AG04449 (cell line): ENCODE results near the gene FAM204A.

ENCODE experiments used
- CTCF ChIA-PET: fragments of 350-600 bp; formaldehyde crosslinking; extraction: SDS; loops from one replicate; lab custom pipeline; 2021; ENCODE audit warnings: antibody characterized with exemption; lab: Yijun Ruan, JAX
- POLR2A ChIA-PET: fragments of 400-600, 350-600 bp; formaldehyde crosslinking; extraction: SDS; loops from one replicate; lab custom pipeline; 2020; ENCODE audit warnings: antibody characterized with exemption, inconsistent platforms; lab: Yijun Ruan, JAX
- DNase-seq: peaks from one replicate; pipeline ENCODE4 v3.0.0-alpha.2; 2010; ENCODE audit warnings: low read depth, low spot score
- H3K4me3 ChIP-seq: 2 replicates; pipeline ENCODE4 v1.5.1; 2011; ENCODE audit warnings: low read depth, mild to moderate bottlenecking, control low read depth, low read length
- CTCF ChIP-seq: IDR thresholded peaks from one replicate; pipeline ENCODE4 v1.5.1; 2011; ENCODE audit warnings: mild to moderate bottlenecking, moderate library complexity, low read length, control low read depth, inconsistent platforms; ENCODE audit not compliant: insufficient read depth; ENCODE audit errors: missing control alignments

The FAM204A gene

GRCh38 chr10:118308664-118309063 lies 33.5 kb downstream of the FAM204A start:
- POLR2A ChIA-PET = no interaction called here
- TF ChIP-seq CTCF = no peak
- CTCF ChIA-PET = no interaction called here
- no peak for DNase-seq
- H3K4me3 ChIP-seq = no peak overlapping the region

- no peak for TF ChIP-seq CTCF
- CTCF ChIA-PET = no interaction called here
- H3K4me3 ChIP-seq = no peak overlapping the region
- POLR2A ChIA-PET = interaction anchor here (0.5 kb wide), 1 partner anchor 865 kb away, joined by 3 read pairs; no protein-coding TSS in a partner anchor
- no peak for DNase-seq
Observed at GRCh38 chr10:118307859-118308258, 34.3 kb downstream of the FAM204A start.

GRCh38 chr10:118307220-118307619 lies 34.9 kb downstream of the FAM204A start:
- DNase-seq = no peak
- CTCF ChIA-PET = no interaction called here
- POLR2A ChIA-PET = no interaction called here

GRCh38 chr10:118305730-118306129 lies 36.4 kb downstream of the FAM204A start:
- TF ChIP-seq CTCF = no peak
- DNase-seq = no peak
- POLR2A ChIA-PET = no interaction called here
- no peak overlapping the region for H3K4me3 ChIP-seq
- CTCF ChIA-PET = interaction anchor here (1.0 kb wide), 1 partner anchor 72 kb away, joined by 3 read pairs; no protein-coding TSS in a partner anchor

More at GRCh38 chr10:118307220-118307619, 34.9 kb downstream of the FAM204A start:
- H3K4me3 ChIP-seq = no peak overlapping the region
- TF ChIP-seq CTCF = no peak

- no peak for DNase-seq
- no peak overlapping the region for H3K4me3 ChIP-seq
- ChIA-PET CTCF (no interaction called here), POLR2A (no interaction called here)
- no peak for TF ChIP-seq CTCF
Observed at GRCh38 chr10:118304521-118304920, 37.6 kb downstream of the FAM204A start.

GRCh38 chr10:118301211-118301610 lies 40.9 kb downstream of the FAM204A start:
- POLR2A ChIA-PET = no interaction called here
- CTCF ChIA-PET = interaction anchor here (1.7 kb wide), 1 partner anchor 41 kb away, joined by 5 read pairs; no protein-coding TSS in a partner anchor
- no peak for DNase-seq
- no peak overlapping the region for H3K4me3 ChIP-seq
- no peak for TF ChIP-seq CTCF
